ENCODE measurements around the gene TIMM8B. TPM values are rescaled to one million over a fixed set of nuclear protein-coding genes. Genes with fewer than 3 reads are reported as not detected.
A peak's percentile ranks its signal among the peaks of the same experiment; 100 is the strongest.

The TIMM8B gene
- total and polyA plus RNA-seq, 2 of the 4 experiments (the other 2 are of a cell fraction) = 35.5 to 103 TPM

GRCh38 chr11:112073941-112074811, 12.4 kb downstream of the TIMM8B start, which contains the start of the genes NKAPD1 and PIH1D2 (continued):
- TF ChIP-seq FOS (IDR thresholded peaks at IDR 0.05; ENCODE audit: low read depth, low read length) (no peak), MAZ (IDR thresholded peaks at IDR 0.05; ENCODE audit: borderline replicate concordance, low read depth, low read length) (peak; percentile 44; the same call in 1 of the 2 replicates)

- Histone ChIP-seq H2BK120ac (ENCODE audit: low read depth, low read length) (no peak overlapping the region), H4K8ac (ENCODE audit: low read depth in 2 of 2, low read length in 2 of 2) (no peak overlapping the region), H3K79me1 (ENCODE audit: low read depth in 1 of 2, low read length in 2 of 2) (no peaks in the 10 kb centered on the region), H2BK20ac (ENCODE audit: low read depth, low read length) (no peak overlapping the region), H3K18ac (ENCODE audit: low read depth, low read length) (no peak overlapping the region), H2BK15ac (ENCODE audit: low read depth, low read length) (no peak overlapping the region), H3K9me3 (ENCODE audit: control insufficient read depth, insufficient read depth, low read length) (no peaks in the 10 kb centered on the region), H2AK9ac (replicated peaks; ENCODE audit: low read depth, low read length, poor library complexity) (no peak overlapping the region), H2BK5ac (ENCODE audit: low read depth, low read length, poor library complexity, severe bottlenecking) (no peak overlapping the region), H3K4me3 (ENCODE audit: insufficient read depth, low read depth, low read length) (no peak overlapping the region), H4K91ac (ENCODE audit: insufficient read depth, low read depth, low read length) (no peak overlapping the region), H3K4ac (ENCODE audit: low read depth, low read length) (no peak overlapping the region), H2AFZ (replicated peaks; ENCODE audit: low read length, poor library complexity) (no peak overlapping the region), H3K27me3 (ENCODE audit: control insufficient read depth, insufficient read depth, low read length) (no peaks in the 10 kb centered on the region), H3K9me1 (ENCODE audit: insufficient read depth, low read length) (no peaks in the 10 kb centered on the region; the same call in 1 of the 2 replicates), H4K20me1 (ENCODE audit: insufficient read depth, low read length) (no peaks in the 10 kb centered on the region), H3K9ac (ENCODE audit: low read depth, low read length) (no peak overlapping the region), H3K36me3 (ENCODE audit: control insufficient read depth, insufficient read depth, low read length) (peaks cover 11% of the 10 kb centered on the region), H4K5ac (ENCODE audit: low read depth, low read length) (no peak overlapping the region), H3K4me1 (ENCODE audit: control insufficient read depth, insufficient read depth, low read length) (no peaks in the 10 kb centered on the region; the same call in 1 of the 2 replicates), H2AK5ac (ENCODE audit: low read depth, low read length) (no peak overlapping the region), H3K56ac (ENCODE audit: extremely low read depth, insufficient read depth, low read length) (no peak overlapping the region), H3K14ac (replicated peaks; ENCODE audit: low read depth, low read length) (no peak overlapping the region), H3K23ac (ENCODE audit: low read depth, low read length) (no peak overlapping the region), H3K4me2 (ENCODE audit: low read depth, low read length) (no peak overlapping the region; the same call in 1 of the 2 replicates), H3K27ac (ENCODE audit: insufficient read depth, low read length) (no peak overlapping the region)
- ATAC-seq (ENCODE audit: low read depth) (peak; percentile 65), DNase-seq (peak; percentile 38)
- TF ChIP-seq POLR2A (IDR thresholded peaks at IDR 0.05; ENCODE audit: low read depth, low read length) (no peak), MAFK (IDR thresholded peaks at IDR 0.05; ENCODE audit: low read depth, low read length) (peak; percentile 83)
- POLR2A ChIA-PET (ENCODE audit: unreplicated experiment) = interaction anchor here (0.6 kb wide), 1 partner anchor 23 kb away, joined by 3 read pairs; the partner anchor contains the start of gene TIMM8B
- WGBS, 2 experiments (ENCODE audit: extremely low coverage in 2 of 2, insufficient read length in 1 of 2) = no CpG with 5 or more reads among the region's 1 CpG
- dilution Hi-C loops (cut with HindIII; ENCODE audit: low sequenced_read_pairs, unreplicated experiment) (no loop called here), intact Hi-C loops (cut with micrococcal nuclease) (no loop called here), in situ Hi-C loops (cut with MboI; ENCODE audit: low sequenced_read_pairs) (no loop called here)
- BruUV-seq (replicated peaks) = TSS peak; percentile 93
- CTCF ChIA-PET = interaction anchor here (0.7 to 0.9 kb wide), 2 partner anchors 43 to 217 kb away, joined by 3 read pairs; no protein-coding TSS in a partner anchor
These were observed 23.6 kb downstream of the TIMM8B start for GRCh38 chr11:112062923-112063322.

Measured in IMR-90 (cell line).